ENCODE data around the gene WIPF2.

Gene WIPF2

GRCh38 chr17:40253565-40253964, 34.5 kb downstream of the WIPF2 start:
- DNase-seq = no peak

GRCh38 chr17:40259505-40259904, 40.4 kb downstream of the WIPF2 start:
- DNase-seq = no peak

GRCh38 chr17:40260528-40260927, 41.4 kb downstream of the WIPF2 start:
- no peak for DNase-seq

- DNase-seq = no peak
Observed at GRCh38 chr17:40264458-40265185, 45.5 kb downstream of the WIPF2 start.

- DNase-seq = no peak
Observed at GRCh38 chr17:40265337-40265736, 46.2 kb downstream of the WIPF2 start.

GRCh38 chr17:40266882-40267281, 47.8 kb downstream of the WIPF2 start:
- no peak for DNase-seq

- DNase-seq = no peak
Observed at GRCh38 chr17:40268141-40268712, 49.1 kb downstream of the WIPF2 start.

GRCh38 chr17:40278414-40278813, 59.3 kb downstream of the WIPF2 start:
- DNase-seq = no peak

- no peak for DNase-seq
Observed at GRCh38 chr17:40279402-40279801, 60.3 kb downstream of the WIPF2 start.

GRCh38 chr17:40281663-40282062, 62.6 kb downstream of the WIPF2 start:
- DNase-seq = peak in 1 of 5 experiments; percentile 24

GRCh38 chr17:40283662-40284061, 64.6 kb downstream of the WIPF2 start:
- peak in 2 of 5 experiments; percentile 43 to 88 for DNase-seq

GRCh38 chr17:40284085-40284713, 65.1 kb downstream of the WIPF2 start:
- DNase-seq = peak in 1 of 5 experiments; percentile 20

- DNase-seq = no peak
Observed at GRCh38 chr17:40286473-40286872, 67.4 kb downstream of the WIPF2 start.

- DNase-seq = no peak
Observed at GRCh38 chr17:40287159-40287493, 68.0 kb downstream of the WIPF2 start.

- DNase-seq = peak; percentile 92 to 100 (median 98)
Observed at GRCh38 chr17:40287494-40288369, 68.6 kb downstream of the WIPF2 start, which contains the start of gene CDC6. Gene CDC6, plus strand, starts transcription at chr17:40287879. Its CDS starts 1,542 bp downstream, at chr17:40289421.

GRCh38 chr17:40290629-40291280, 71.7 kb downstream of the WIPF2 start:
- peak in 1 of 5 experiments; percentile 81 for DNase-seq

GRCh38 chr17:40291281-40291664, 72.2 kb downstream of the WIPF2 start:
- DNase-seq = no peak

- DNase-seq = no peak
Observed at GRCh38 chr17:40293363-40293762, 74.3 kb downstream of the WIPF2 start.

- no peak for DNase-seq
Observed at GRCh38 chr17:40295488-40296436, 76.7 kb downstream of the WIPF2 start.

- DNase-seq = no peak
Observed at GRCh38 chr17:40297511-40297910, 78.4 kb downstream of the WIPF2 start.

GRCh38 chr17:40298726-40299125, 79.6 kb downstream of the WIPF2 start:
- DNase-seq = no peak

Data from T-helper 2 cell (primary cell).